K562 (cell line): ENCODE data around the gene ECHDC3. TPM values are rescaled to one million over a fixed set of nuclear protein-coding genes. Genes with fewer than 3 reads are reported as not detected.
A peak's percentile ranks its signal among the peaks of the same experiment; 100 is the strongest.

Experiments used
- ATF2 ChIP-seq: sonication (generic); formaldehyde crosslinking; IDR thresholded peaks from 2 replicates; pipeline ENCODE4 v1.8.1; 2022; ENCODE audit warnings: missing genetic modification reagents
- CBFA2T2 ChIP-seq: fragments of 450-650 bp; conservative IDR thresholded peaks from 2 replicates; pipeline ENCODE4 v1.6.1; 2017; ENCODE audit warnings: mild to moderate bottlenecking
- CEBPG ChIP-seq, 3 experiments: fragments of 200-800 bp in 1 of 3; sonication (Bioruptor generic) in 1 of 3; sonication (generic) in 1 of 3; formaldehyde crosslinking in 1 of 3; IDR thresholded peaks in 2 of 3; conservative IDR thresholded peaks in 1 of 3; 2 replicates each; pipeline versions ENCODE4 v1.6.1 to v1.8.0; 2016 to 2022; ENCODE audit warnings: missing compliant biosample characterization in 2 of 3, missing genetic modification characterization in 2 of 3, mild to moderate bottlenecking in 1 of 3, missing genetic modification reagents in 1 of 3
- CHD4 ChIP-seq: fragments of 200-600 bp; sonication (generic); IDR thresholded peaks from 3 replicates; pipeline ENCODE4 v1.6.1; 2012; ENCODE audit warnings: low read depth, mild to moderate bottlenecking, mixed read lengths, low read length, inconsistent platforms; ENCODE audit not compliant: insufficient read depth, insufficient replicate concordance, poor library complexity, severe bottlenecking
- DIDO1 ChIP-seq: fragments of 450-650 bp; IDR thresholded peaks from 2 replicates; pipeline ENCODE4 v1.6.1; 2016; ENCODE audit warnings: low read depth, missing biosample characterization, missing genetic modification characterization
- GABPB2 ChIP-seq: fragments of 250-450 bp; sonication (Bioruptor Pico); conservative IDR thresholded peaks from 2 replicates; pipeline ENCODE4 v1.5.1; 2021; ENCODE audit warnings: mild to moderate bottlenecking
- GTF2B ChIP-seq: IDR thresholded peaks from 2 replicates; pipeline ENCODE4 v1.6.1; 2011; ENCODE audit not compliant: insufficient read length; ENCODE audit errors: extremely low read depth
- GTF2E2 ChIP-seq: fragments of 200-800 bp; sonication (Bioruptor generic); IDR thresholded peaks from 2 replicates; pipeline ENCODE4 v1.6.1; 2016; ENCODE audit warnings: missing genetic modification characterization, missing compliant biosample characterization
- HMBOX1 ChIP-seq: sonication (generic); IDR thresholded peaks from 2 replicates; pipeline ENCODE4 v1.6.1; 2016
- KAT7 ChIP-seq: sonication (generic); formaldehyde crosslinking; IDR thresholded peaks from 2 replicates; pipeline ENCODE4 v1.8.0; 2022; ENCODE audit warnings: missing genetic modification reagents, mild to moderate bottlenecking, borderline replicate concordance
- NKRF ChIP-seq: fragments of 450-650 bp; IDR thresholded peaks from 2 replicates; pipeline ENCODE4 v1.6.1; 2016; ENCODE audit warnings: borderline replicate concordance
- RAD51 ChIP-seq: fragments of 450-650 bp; IDR thresholded peaks from 2 replicates; pipeline ENCODE4 v1.7.1; 2016; ENCODE audit warnings: low read depth, mild to moderate bottlenecking, borderline replicate concordance
- RBFOX2 ChIP-seq: fragments of 200-400 bp; formaldehyde crosslinking; IDR thresholded peaks from 2 replicates; pipeline ENCODE4 v1.6.1; 2017; ENCODE audit warnings: low read depth, mild to moderate bottlenecking, low read length, moderate library complexity
- RHOXF2B ChIP-seq: fragments of 250-450 bp; sonication (Bioruptor Pico); conservative IDR thresholded peaks from 2 replicates; pipeline ENCODE4 v1.5.1; 2021
- SMAD1 ChIP-seq: fragments of 150-350 bp; IDR thresholded peaks from 2 replicates; pipeline ENCODE4 v1.6.1; 2014; ENCODE audit warnings: low read length, low read depth; ENCODE audit not compliant: partially characterized antibody
- SREBF1 ChIP-seq: fragments of 150-350 bp; IDR thresholded peaks from 2 replicates; pipeline ENCODE4 v1.6.1; 2014; ENCODE audit warnings: antibody characterized with exemption, low read depth, low read length, borderline replicate concordance
- TEAD2 ChIP-seq: fragments of 450-650 bp; IDR thresholded peaks from 2 replicates; pipeline ENCODE4 v1.6.1; 2016; ENCODE audit warnings: missing genetic modification characterization, control low read depth, missing compliant biosample characterization
- VEZF1 ChIP-seq: fragments of 200-800 bp; sonication (Bioruptor generic); IDR thresholded peaks from 2 replicates; pipeline ENCODE4 v1.6.1; 2017; ENCODE audit warnings: missing genetic modification characterization, missing compliant biosample characterization
- ZNF184 ChIP-seq: sonication (generic); formaldehyde crosslinking; IDR thresholded peaks from 2 replicates; pipeline ENCODE4 v1.5.0; 2020; ENCODE audit warnings: missing genetic modification reagents
- ZNF408 ChIP-seq: fragments of 250-450 bp; sonication (Bioruptor Pico); IDR thresholded peaks from 2 replicates; pipeline ENCODE4 v1.4.0; 2020; ENCODE audit warnings: low read depth, mild to moderate bottlenecking, moderate library complexity
- ZNF444 ChIP-seq: fragments of 250-450 bp; sonication (Bioruptor Pico); IDR thresholded peaks from 2 replicates; pipeline ENCODE4 v1.4.0; 2020; ENCODE audit warnings: mild to moderate bottlenecking, moderate library complexity
- polyA plus RNA-seq, 8 experiments: library from polyadenylated mRNA; depleted of rRNA in 4 of 8; stranded (reverse) in 5 of 8; unstranded in 3 of 8; fragments of >200 nt; fragmentation: Nextera tagmentation in 2 of 8; fragmentation: Illumina TruSeq in 1 of 8; extraction: Ambion mirVana in 2 of 8; extraction: Trizol in 1 of 8; gene quantifications; 2 replicates each; pipeline versions ENCODE4 v1.2.1 to v1.2.3, GENCODE V29; 2011 to 2014; ENCODE audit warnings: inconsistent platforms in 1 of 8, missing spikeins in 1 of 8
- total RNA-seq, 7 experiments: library from RNA; depleted of rRNA in 6 of 7; stranded (reverse); fragments of >200 nt in 6 of 7; fragmentation: Illumina TruSeq in 2 of 7; extraction: Trizol in 2 of 7; gene quantifications; 2 replicates each; pipeline versions ENCODE4 v1.2.1 to v1.2.3, GENCODE V29; 2011 to 2021; ENCODE audit warnings: low replicate concordance in 1 of 7

ECHDC3 gene
- total and polyA plus RNA-seq, 9 of the 15 experiments (the other 6 are each of a cell fraction or from before 2014, with no cell fraction given) = 0.53 to 21.9 (median 15.7) TPM

GRCh38 chr10:11757821-11758463 is 15.8 kb downstream of the ECHDC3 start (continued):
- TF ChIP-seq CBFA2T2 = no peak
- no peak for TF ChIP-seq ZNF408 (CRISPR knock-in tag)
- no peak for TF ChIP-seq GTF2B
- TF ChIP-seq ZNF444 (CRISPR knock-in tag) = no peak
- no peak for TF ChIP-seq ATF2
- no peak for TF ChIP-seq NKRF
- TF ChIP-seq KAT7 = no peak
- TF ChIP-seq RAD51 = no peak
- no peak for TF ChIP-seq ZNF184 (CRISPR knock-in tag)
- TF ChIP-seq RHOXF2B (CRISPR knock-in tag) = no peak
- TF ChIP-seq HMBOX1 = peak; percentile 21; the same call in 1 of the 2 replicates
- no peak for TF ChIP-seq CEBPG (CRISPR knock-in tag; IDR thresholded peaks at IDR 0.05)
- TF ChIP-seq CEBPG (tag; conservative IDR thresholded peaks at IDR 0.05 in 1 of 2, IDR thresholded peaks at IDR 0.05 in 1 of 2) = 0 out of 4 replicates have a peak, but pooled peaks of 1 of the 2 experiments have one; percentile 10
- TF ChIP-seq GTF2E2 = no peak
- TF ChIP-seq TEAD2 (tag) = no peak
- peak; percentile 8 for TF ChIP-seq SMAD1
- no peak for TF ChIP-seq DIDO1
- no peak for TF ChIP-seq CHD4
- no peak for TF ChIP-seq SREBF1
- TF ChIP-seq RBFOX2 = no peak
- 0 out of 2 replicates have a peak, but pooled peaks have one; percentile 14 for TF ChIP-seq VEZF1 (CRISPR knock-in tag)
- no peak for TF ChIP-seq GABPB2 (CRISPR knock-in tag)
